Glomerular endothelial cell (primary cell): Measurements from ENCODE around the gene RIC8A. TPM values are rescaled to one million over a fixed set of nuclear protein-coding genes. Genes with fewer than 3 reads are reported as not detected.

Source experiments
- DNase-seq: peaks from one replicate; pipeline ENCODE4 v3.0.0-alpha.2; 2011; ENCODE audit warnings: low read depth, low spot score; ENCODE audit errors: extremely low read depth
- total RNA-seq: library from RNA; depleted of rRNA; stranded (reverse); fragments of >200 nt; gene quantifications from 2 replicates; pipeline ENCODE4 v1.2.3, GENCODE V29; 2015

The RIC8A gene
- total RNA-seq, 1 donor from 2014 or later = 113 TPM

- no peak for DNase-seq
Measured at GRCh38 chr11:240315-240714, 32.8 kb downstream of the RIC8A start.

- DNase-seq = no peak
Measured at GRCh38 chr11:241634-242033, 34.1 kb downstream of the RIC8A start.

- DNase-seq = no peak
Measured at GRCh38 chr11:244376-244775, 36.9 kb downstream of the RIC8A start.

- DNase-seq = no peak
Measured at GRCh38 chr11:249062-249461, 41.6 kb downstream of the RIC8A start.

GRCh38 chr11:250274-250673, 42.8 kb downstream of the RIC8A start:
- no peak for DNase-seq

DNA sequence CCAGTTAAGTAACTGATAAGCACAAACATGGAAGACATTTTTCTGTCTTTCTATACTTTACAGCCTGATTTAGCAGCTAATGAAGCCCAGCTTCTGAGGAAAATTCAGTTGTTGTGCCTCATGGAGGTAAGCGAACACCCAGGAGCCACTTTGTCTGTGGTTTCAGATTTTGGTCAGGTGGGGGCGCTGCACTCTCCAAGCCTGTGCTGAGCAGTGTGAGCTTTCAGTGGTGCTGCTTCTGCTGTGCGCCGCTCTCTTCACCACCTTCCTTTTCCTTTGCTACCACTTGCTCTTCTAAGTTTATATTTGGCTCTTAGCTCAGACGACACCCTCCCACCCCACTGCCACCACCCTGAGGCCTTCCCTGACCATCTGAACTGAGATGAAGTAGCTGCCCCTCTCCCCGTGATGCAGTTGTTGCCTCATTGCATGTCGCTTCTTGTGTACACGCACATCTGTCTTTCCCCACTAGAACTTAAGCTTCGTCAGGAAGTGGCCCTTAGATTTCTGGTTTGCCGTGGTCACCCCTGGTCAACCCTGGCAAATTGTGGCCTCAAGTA, 43.3 kb downstream of the RIC8A start:
- no peak for DNase-seq

DNA sequence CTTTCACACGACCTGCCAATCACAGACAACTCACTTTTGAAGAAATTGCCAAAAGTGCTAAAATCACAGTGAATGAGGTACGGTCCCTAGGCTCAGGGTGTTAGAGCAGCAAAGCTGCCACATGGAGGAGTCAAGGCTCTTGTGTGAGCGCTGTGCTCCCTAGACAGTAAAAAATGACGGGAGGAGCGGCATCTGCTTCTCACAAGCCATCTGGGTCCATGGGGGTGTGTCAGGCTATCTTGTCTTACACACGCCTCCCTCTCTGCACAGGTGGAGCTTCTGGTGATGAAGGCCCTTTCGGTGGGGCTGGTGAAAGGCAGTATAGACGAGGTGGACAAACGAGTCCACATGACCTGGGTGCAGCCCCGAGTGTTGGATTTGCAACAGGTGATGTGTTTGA, 44.0 kb downstream of the RIC8A start:
- DNase-seq = no peak

GRCh38 chr11:252666-253065, 45.2 kb downstream of the RIC8A start:
- DNase-seq = no peak

DNA sequence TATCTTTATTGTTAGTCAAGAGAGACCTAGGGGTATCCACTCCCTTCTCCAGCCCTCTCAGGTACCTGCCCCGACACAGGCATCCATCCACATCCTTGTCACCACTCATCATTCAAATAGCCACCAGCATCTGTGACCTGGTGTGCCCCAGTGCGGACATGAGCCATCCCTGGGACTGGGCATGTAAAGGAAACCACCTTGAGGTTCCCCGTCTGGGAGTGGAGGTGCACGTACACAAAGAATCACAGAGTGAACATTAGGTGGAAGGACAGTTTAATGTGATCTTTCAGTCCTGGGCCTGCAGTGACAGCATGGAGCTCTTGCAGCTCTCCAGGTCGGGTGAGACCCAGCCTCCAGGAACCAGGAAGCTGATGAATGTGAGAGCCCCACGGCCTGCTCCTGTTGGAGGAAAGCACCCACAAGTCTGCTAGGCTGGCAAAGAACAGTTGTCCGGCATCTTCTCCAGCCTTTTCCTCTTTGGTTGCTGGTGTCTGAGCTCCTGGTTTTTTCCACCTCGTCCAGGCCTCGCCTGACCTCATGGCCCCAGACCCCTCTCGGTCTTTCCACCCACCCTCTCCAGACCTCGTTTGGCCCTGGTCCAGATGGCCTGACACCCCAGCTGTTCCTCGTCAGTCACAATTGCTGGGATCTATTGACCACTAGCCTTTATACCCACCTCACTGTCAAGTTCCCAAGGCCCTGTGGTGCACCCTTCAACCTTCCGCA, 45.8 kb downstream of the RIC8A start:
- no peak for DNase-seq

DNA sequence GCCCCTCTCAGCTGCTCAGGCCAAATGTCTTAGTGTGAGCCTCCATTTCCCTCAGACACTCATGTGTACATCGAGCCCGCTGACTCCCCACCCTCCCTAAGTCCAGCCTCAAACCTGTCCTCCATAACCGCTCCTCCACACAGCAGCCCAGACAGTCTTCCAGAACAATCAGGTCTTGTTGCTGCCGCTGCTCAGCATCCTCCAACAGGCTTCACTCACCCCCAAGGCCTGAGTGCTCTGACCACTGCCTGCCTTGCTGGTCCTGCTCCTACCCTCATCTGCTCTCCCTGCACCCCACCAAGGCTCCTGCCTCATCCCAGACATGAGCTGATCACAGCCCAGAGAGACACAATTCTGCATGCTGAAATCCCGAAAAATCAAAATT, 46.4 kb downstream of the RIC8A start:
- no peak for DNase-seq

- no peak for DNase-seq
Measured at GRCh38 chr11:255176-255575, 47.7 kb downstream of the RIC8A start.

DNA sequence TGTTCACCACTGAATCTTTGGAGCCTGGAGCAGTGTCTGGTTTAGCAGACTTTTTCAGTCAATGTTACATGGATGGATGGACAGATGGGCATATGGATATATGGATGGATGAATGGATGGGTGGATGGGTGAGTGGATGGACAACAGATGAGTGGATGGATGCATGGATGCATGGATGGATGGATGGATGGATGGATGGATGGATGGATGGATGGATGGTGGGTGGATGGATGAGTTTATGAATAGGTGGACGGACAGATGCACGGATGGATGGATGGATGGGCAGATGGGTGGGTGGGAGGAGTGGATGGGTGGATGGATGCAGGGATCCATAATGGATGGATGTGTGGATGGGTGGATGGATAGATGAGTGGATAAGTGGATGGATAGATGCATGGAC, 48.3 kb downstream of the RIC8A start:
- DNase-seq = no peak

- DNase-seq = no peak
Measured at GRCh38 chr11:256952-257737, 49.6 kb downstream of the RIC8A start.

DNA sequence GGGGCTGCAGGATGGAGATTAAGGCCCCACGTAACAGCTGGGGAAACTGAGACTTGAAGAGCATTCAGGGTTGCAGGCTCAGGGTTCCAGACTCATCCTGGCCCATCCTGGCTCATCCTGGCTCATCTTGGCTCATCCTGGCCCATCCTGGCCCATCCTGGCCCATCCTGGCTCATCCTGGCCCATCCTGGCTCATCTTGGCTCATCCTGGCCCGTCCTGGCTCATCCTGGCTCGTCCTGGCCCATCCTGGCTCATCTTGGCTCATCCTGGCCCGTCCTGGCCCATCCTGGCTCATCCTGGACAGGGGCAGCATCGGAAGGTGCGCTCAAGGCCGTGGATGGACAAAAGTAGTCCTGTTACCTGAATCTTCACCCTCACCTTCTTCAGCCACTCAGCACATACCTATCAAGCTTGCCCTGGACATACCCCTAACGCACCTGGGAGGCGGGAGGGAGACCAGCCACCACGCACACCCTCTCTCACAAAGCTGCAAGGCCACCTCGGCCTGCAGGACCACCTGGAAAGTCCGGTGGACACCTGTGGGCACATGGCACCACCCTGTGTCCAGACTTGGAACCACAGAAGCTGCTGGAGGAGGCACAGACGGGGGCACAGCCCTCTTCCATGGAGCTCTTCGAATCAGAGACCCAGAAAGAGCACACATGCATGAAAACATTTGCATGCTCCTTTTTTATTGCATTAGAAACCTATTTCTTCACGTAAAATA, 50.4 kb downstream of the RIC8A start:
- DNase-seq = no peak

DNA sequence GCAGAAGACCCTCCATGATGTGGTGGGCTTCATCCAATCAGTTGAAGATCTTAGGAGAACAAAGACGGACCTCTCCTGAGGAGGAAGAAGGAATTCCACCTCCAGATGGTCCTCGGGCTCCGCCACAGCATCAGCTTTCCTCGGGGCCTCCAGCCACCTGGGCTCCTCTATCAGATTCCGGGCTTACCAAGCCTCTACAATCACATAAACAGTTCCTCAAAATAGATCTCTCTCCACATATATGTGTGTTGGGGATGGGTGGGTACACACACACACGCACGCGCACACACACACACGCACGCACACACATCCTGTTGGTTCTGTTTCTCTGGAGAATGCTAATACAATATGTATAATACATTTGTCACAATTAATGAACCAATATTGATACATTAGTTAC, 51.9 kb downstream of the RIC8A start:
- no peak for DNase-seq

GRCh38 chr11:261624-262023, 54.1 kb downstream of the RIC8A start:
- DNase-seq = no peak

Other genes with a start within 250 kb of the RIC8A start
- not detected in 2 replicates for gene SCGB1C1, start 14.6 kb upstream of the RIC8A start, total RNA-seq
- 24.3 and 29.1 TPM in 2 replicates for gene BET1L, start 309 bp upstream of the RIC8A start, total RNA-seq
- gene SIRT3, start 28.6 kb downstream of the RIC8A start, total RNA-seq = 10.4 and 15.3 TPM in 2 replicates
- 176 and 182 TPM in 2 replicates for gene PSMD13, start 29.3 kb downstream of the RIC8A start, total RNA-seq
- not detected in 2 replicates for gene NLRP6, start 70.7 kb downstream of the RIC8A start, total RNA-seq
- 19.7 and 40.7 TPM in 2 replicates for gene PGGHG, start 81.4 kb downstream of the RIC8A start, total RNA-seq
- not detected in 2 replicates for gene IFITM5, start 91.8 kb downstream of the RIC8A start, total RNA-seq
- 161 and 344 TPM in 2 replicates for gene IFITM2, start 100.1 kb downstream of the RIC8A start, total RNA-seq
- 9.8 and 86.5 TPM in 2 replicates for gene IFITM1, start 106.3 kb downstream of the RIC8A start, total RNA-seq
- gene IFITM3, start 113.2 kb downstream of the RIC8A start, total RNA-seq = 253 and 440 TPM in 2 replicates
- gene B4GALNT4, start 161.8 kb downstream of the RIC8A start, total RNA-seq = 4.7 and 5.3 TPM in 2 replicates
- gene PKP3, start 186.5 kb downstream of the RIC8A start, total RNA-seq = 0.41 and 1.9 TPM in 2 replicates
- 71.5 and 84.7 TPM in 2 replicates for gene SIGIRR, start 207.3 kb downstream of the RIC8A start, total RNA-seq
- gene ANO9, start 234.3 kb downstream of the RIC8A start, total RNA-seq = 1.2 and 2.0 TPM in 2 replicates
- 59.9 and 68.8 TPM in 2 replicates for gene PTDSS2, start 242.6 kb downstream of the RIC8A start, total RNA-seq